Sigmoid colon (tissue), 7 donors: ENCODE results near the gene ADCY1. TPM values are rescaled to one million over a fixed set of nuclear protein-coding genes. Genes with fewer than 3 reads are reported as not detected.
A peak's percentile ranks its signal among the peaks of the same experiment; 100 is the strongest.
"Not testable (repeated sequence)": the region's sequence is repeated elsewhere in the genome, so short reads cannot be mapped to it uniquely, and the experiment has no call there.

ENCODE experiments used
- DNase-seq: peaks from one replicate; pipeline ENCODE4 v3.0.0-alpha.2; 2019
- H3K27ac ChIP-seq, 4 donors: fragments of 200-600 bp; sonication (generic); one replicate each; pipeline ENCODE4 v1.5.1; 2016 to 2019; ENCODE audit warnings: mild to moderate bottlenecking in 1 of 4
- H3K27me3 ChIP-seq, 3 donors: fragments of 200-600 bp; sonication (generic); one replicate each; pipeline ENCODE4 v1.5.1; 2019; ENCODE audit warnings: mild to moderate bottlenecking in 1 of 3
- H3K36me3 ChIP-seq, 4 donors: fragments of 200-600 bp; sonication (generic); one replicate each; pipeline ENCODE4 v1.5.1; 2016 to 2019
- H3K4me1 ChIP-seq, 4 donors: fragments of 200-600 bp; sonication (generic); one replicate each; pipeline ENCODE4 v1.5.1; 2017 to 2019
- H3K4me3 ChIP-seq, 4 donors: fragments of 200-600 bp; sonication (generic); one replicate each; pipeline ENCODE4 v1.5.1; 2017 to 2019; ENCODE audit warnings: mild to moderate bottlenecking in 2 of 4, moderate library complexity in 1 of 4
- H3K9me3 ChIP-seq, 4 donors: fragments of 200-600 bp in 3 of 4; sonication (generic) in 3 of 4; one replicate each; pipeline versions ENCODE4 v1.5.1 to v1.6.1; 2013 to 2019
- CTCF ChIP-seq, 4 experiments: fragments of 450-650 bp in 3 of 4; fragments of 200-600 bp in 1 of 4; IDR thresholded peaks; one replicate each; pipeline ENCODE4 v1.5.1; 2016 to 2019; ENCODE audit warnings: antibody characterized with exemption in 4 of 4, mild to moderate bottlenecking in 3 of 4, moderate library complexity in 2 of 4
- EP300 ChIP-seq, 4 donors: sonication (generic); formaldehyde crosslinking; IDR thresholded peaks; one replicate each; pipeline ENCODE4 v1.6.1; 2017; ENCODE audit warnings: antibody characterized with exemption in 4 of 4
- POLR2A ChIP-seq, 2 donors: fragments of 450-650 bp; IDR thresholded peaks; one replicate each; pipeline ENCODE4 v1.6.1; 2016; ENCODE audit warnings: antibody characterized with exemption in 2 of 2, mild to moderate bottlenecking in 2 of 2, moderate library complexity in 2 of 2
- POLR2AphosphoS5 ChIP-seq, 4 donors: sonication (generic); formaldehyde crosslinking; IDR thresholded peaks; one replicate each; pipeline ENCODE4 v1.6.1; 2017; ENCODE audit warnings: antibody characterized with exemption in 4 of 4
- WGBS, 2 donors: extraction: QIAGEN DNeasy Blood & Tissue Kit; methylation state at CpG; one replicate each; pipeline ENCODE4 v1.1.7; 2013; 5-methylcytosine and 5-hydroxymethylcytosine counted together
- intact Hi-C: fragments of 100-400 bp; cut with DNase I; formaldehyde crosslinking; loops from one replicate; pipeline ENCODE4 v1.15.1; 2023
- polyA plus RNA-seq, 3 donors: library from polyadenylated mRNA; stranded (reverse); fragments of 200-250 nt; gene quantifications; one replicate each; pipeline ENCODE4 v1.2.3, GENCODE V29; 2013
- total RNA-seq, 4 donors: library from RNA; depleted of rRNA; stranded (reverse); fragments of >200 nt; gene quantifications; one replicate each; pipeline ENCODE4 v1.1.0, GENCODE V29; 2016
- donor health status: healthy with polysubstance abuse.
- donor health status: Bipolar disorder and iron deficiency.
- donor health status: healthy.

The ADCY1 gene
- total RNA-seq: under 1 TPM; 0.27 to 0.71 (median 0.61) TPM
- under 1 TPM; 0.23 to 0.60 (median 0.50) TPM for polyA plus RNA-seq

DNA sequence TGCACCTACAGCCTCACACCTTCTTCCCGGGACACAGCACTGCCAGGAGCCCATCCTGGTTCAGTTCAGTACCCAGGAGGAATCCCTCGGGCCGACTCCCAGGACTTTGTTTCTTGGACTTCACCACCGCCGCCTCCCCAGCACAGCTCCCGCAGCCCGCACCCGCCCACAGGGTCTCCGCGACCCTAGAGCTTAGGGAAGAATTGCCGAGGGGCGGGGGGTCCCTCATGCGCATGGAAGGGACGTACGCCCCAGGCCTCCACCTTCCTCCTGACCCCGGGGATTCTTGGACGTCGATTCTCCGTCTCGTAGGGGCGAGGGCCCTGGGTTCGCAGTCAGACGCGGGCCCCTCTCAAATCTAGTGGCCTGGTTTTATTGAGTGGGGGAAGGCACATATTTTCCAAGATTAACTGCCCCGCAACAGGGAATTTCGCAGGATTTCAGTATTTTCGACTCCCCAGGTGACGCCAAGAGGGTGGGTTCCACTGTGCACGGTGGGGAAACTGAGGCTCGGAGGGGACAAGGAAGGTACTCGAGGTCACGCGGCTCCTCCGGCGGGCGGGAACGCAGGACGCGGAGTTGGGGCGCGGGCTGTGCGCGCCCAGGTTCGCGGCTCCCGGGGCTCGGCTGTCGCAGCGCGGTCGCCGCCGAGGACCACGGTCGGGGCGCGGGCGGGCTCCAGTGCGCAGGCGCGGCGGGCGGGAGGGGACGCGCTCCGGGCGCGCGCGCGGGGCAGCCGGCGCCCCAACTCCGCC, at the start of gene ADCY1:
Gene ADCY1 (plus strand): TSS at position 708 of the 755 bp plus-strand sequence. CDS start 176 bp downstream, outside the sequence.
- intact Hi-C loops: no loop called here
- Histone ChIP-seq H3K4me1 (peaks cover 0 to 16% (median 13%) of the 10 kb centered on the region in 4 donors), H3K27ac (no peak within 1 kb of the TSS), H3K36me3 (no peaks in the 10 kb centered on the region), H3K9me3 (no peaks in the 10 kb centered on the region), H3K4me3 (peak within 1 kb of the TSS in 3 of 4 donors; percentile 31 to 51 (median 48)), H3K27me3 (peaks cover 13 to 51% (median 41%) of the 10 kb centered on the region in 3 donors)
- DNase-seq: no peak
- WGBS, 2 donors: 4 to 5% methylated on average over 74 of the region's 74 CpGs
- no peak for TF ChIP-seq EP300 (IDR thresholded peaks at IDR 0.05)
- no peak for TF ChIP-seq POLR2A (IDR thresholded peaks at IDR 0.05)
- no peak for TF ChIP-seq CTCF (IDR thresholded peaks at IDR 0.05)
- no peak for TF ChIP-seq POLR2AphosphoS5 (IDR thresholded peaks at IDR 0.05)

- no peak overlapping the region for H3K4me3 ChIP-seq
- H3K36me3 ChIP-seq: no peaks in the 10 kb centered on the region
- no peaks in the 10 kb centered on the region for H3K27me3 ChIP-seq
- DNase-seq: no peak
- WGBS, 2 donors: 60 to 67% methylated on average over 5 of the region's 5 CpGs
- H3K9me3 ChIP-seq: no peaks in the 10 kb centered on the region
- intact Hi-C loops: no loop called here
- no peak overlapping the region for H3K27ac ChIP-seq
- TF ChIP-seq CTCF (IDR thresholded peaks at IDR 0.05) (no peak), POLR2A (IDR thresholded peaks at IDR 0.05) (no peak), POLR2AphosphoS5 (IDR thresholded peaks at IDR 0.05) (no peak), EP300 (IDR thresholded peaks at IDR 0.05) (no peak)
- H3K4me1 ChIP-seq: no peaks in the 10 kb centered on the region
Measured at GRCh38 chr7:45524445-45524844, 49.7 kb upstream of the ADCY1 start.

DNA sequence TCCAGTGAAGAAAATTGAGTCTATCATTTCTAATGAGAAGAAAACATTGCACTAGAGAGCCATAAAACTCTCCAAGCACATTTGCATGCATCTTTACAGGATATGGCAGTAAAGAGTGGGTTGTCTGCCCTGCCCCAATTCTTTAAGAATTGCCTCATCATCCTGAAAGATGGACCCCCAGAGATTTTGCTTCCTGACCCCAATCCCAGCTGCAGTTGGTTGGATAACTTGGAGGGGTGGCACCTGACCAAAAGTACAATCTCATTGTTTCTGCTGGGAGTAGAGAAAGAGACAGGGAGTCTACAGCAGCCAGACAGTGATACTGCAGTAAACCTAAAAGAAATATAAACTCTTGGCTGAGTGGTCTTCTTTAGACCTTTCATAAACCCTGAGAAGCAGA, 49.1 kb upstream of the ADCY1 start:
- Histone ChIP-seq H3K36me3 (no peaks in the 10 kb centered on the region), H3K27ac (no peak overlapping the region), H3K4me3 (no peak overlapping the region), H3K4me1 (no peaks in the 10 kb centered on the region), H3K27me3 (no peaks in the 10 kb centered on the region), H3K9me3 (no peaks in the 10 kb centered on the region)
- TF ChIP-seq CTCF (IDR thresholded peaks at IDR 0.05) (no peak), POLR2A (IDR thresholded peaks at IDR 0.05) (no peak), POLR2AphosphoS5 (IDR thresholded peaks at IDR 0.05) (no peak), EP300 (IDR thresholded peaks at IDR 0.05) (no peak)
- intact Hi-C loops: no loop called here
- no peak for DNase-seq

- TF ChIP-seq EP300 (IDR thresholded peaks at IDR 0.05) (no peak), CTCF (IDR thresholded peaks at IDR 0.05) (no peak), POLR2AphosphoS5 (IDR thresholded peaks at IDR 0.05) (no peak), POLR2A (IDR thresholded peaks at IDR 0.05) (no peak)
- WGBS, 2 donors: 12 to 37% methylated on average over 3 of the region's 3 CpGs
- intact Hi-C loops: no loop called here
- no peak overlapping the region for H3K27ac ChIP-seq
- no peaks in the 10 kb centered on the region for H3K9me3 ChIP-seq
- H3K36me3 ChIP-seq: no peaks in the 10 kb centered on the region
- H3K4me1 ChIP-seq: no peaks in the 10 kb centered on the region
- H3K27me3 ChIP-seq: no peaks in the 10 kb centered on the region
- DNase-seq: no peak
- H3K4me3 ChIP-seq: no peak overlapping the region
Measured at GRCh38 chr7:45543473-45543872, 30.7 kb upstream of the ADCY1 start.

DNA sequence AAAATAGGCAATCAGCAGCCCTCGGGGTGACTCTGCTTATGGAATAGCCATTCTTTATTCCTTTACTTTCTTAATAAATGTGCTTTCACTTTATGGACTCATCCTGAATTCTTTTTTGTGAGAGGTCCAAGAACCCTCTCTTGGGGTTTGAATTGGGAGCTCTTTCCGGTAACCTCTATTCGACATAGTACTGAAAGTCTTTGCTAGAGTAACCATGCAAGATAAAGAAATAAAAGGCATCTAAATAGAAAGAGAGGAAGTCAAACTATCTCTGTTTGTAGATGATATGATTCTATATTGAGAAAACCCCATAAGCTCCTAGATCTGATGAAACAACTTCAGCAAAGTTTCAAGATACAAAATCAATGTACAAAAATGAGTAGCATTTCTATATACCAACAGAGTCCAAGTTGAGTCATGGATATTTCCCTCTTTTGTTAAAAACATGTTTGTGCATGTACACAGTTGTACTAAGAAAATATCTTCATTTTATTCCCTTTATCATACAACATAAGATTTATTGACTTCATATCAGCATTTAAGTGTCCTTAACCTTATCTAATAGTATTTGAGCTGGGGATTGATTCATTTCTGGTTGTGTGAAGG, 29.0 kb upstream of the ADCY1 start:
- 86 to 89% methylated on average over 3 of the region's 3 CpGs for WGBS, 2 donors
- H3K9me3 ChIP-seq, H3K4me3 ChIP-seq, H3K4me1 ChIP-seq, H3K36me3 ChIP-seq, intact Hi-C loops, H3K27ac ChIP-seq, DNase-seq, H3K27me3 ChIP-seq: not testable (repeated sequence)

- intact Hi-C loops, DNase-seq: not testable (repeated sequence)
- 86 to 87% methylated on average over 2 of the region's 2 CpGs for WGBS, 2 donors
Measured at GRCh38 chr7:45548917-45549316, 25.3 kb upstream of the ADCY1 start.

More at GRCh38 chr7:45548917-45549316, 25.3 kb upstream of the ADCY1 start:
- H3K9me3 ChIP-seq, H3K4me1 ChIP-seq, H3K27me3 ChIP-seq, H3K27ac ChIP-seq, H3K4me3 ChIP-seq, H3K36me3 ChIP-seq: not testable (repeated sequence)
